ENCODE measurements around the gene MAPK4.

The MAPK4 gene

DNA sequence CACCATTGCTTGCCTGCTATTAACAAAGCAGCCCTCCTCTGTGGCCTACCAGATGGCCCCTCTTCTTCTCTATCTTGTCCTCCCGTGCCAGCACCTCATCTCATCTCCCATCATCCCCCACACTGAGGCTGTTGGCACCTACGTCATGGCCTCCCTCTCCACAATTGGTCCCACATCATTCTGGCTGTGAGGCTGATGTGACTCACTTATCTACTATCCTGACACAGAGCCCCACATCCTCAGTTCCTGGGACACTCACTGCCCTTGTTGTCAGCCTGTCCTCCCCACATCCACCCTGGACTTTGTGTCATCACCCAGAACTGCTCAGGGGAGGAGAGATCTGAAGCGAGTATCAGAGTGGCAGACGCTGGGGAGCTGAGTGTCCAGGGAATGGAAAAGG is 157.0 kb downstream of the MAPK4 start:
- no peak overlapping the region for H3K27ac ChIP-seq
- no peak for TF ChIP-seq ZFX (IDR thresholded peaks at IDR 0.05)
- TF ChIP-seq CTCF (conservative IDR thresholded peaks at IDR 0.05) = no peak

DNA sequence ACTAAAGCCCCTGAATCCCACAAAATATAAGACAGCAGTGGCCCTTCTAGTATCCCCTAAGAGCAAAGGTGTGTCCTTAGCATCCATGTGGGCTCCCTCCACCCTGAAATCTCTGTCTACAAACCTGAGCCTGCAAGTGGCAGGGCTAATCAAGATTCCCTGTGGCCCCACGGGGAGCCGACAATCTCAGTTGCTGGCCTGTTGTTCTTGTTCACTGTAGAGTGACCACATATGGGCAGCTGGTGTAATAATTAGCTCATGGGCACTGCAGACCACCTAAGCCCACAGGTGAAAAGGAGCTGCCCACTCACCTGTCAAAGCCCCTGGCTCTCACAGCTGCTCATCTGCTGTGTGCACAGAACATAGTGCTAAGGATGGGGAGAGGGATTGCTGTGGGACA is 157.7 kb downstream of the MAPK4 start:
- H3K27ac ChIP-seq = no peak overlapping the region
- TF ChIP-seq ZFX (IDR thresholded peaks at IDR 0.05) = no peak
- TF ChIP-seq CTCF (conservative IDR thresholded peaks at IDR 0.05) = no peak

DNA sequence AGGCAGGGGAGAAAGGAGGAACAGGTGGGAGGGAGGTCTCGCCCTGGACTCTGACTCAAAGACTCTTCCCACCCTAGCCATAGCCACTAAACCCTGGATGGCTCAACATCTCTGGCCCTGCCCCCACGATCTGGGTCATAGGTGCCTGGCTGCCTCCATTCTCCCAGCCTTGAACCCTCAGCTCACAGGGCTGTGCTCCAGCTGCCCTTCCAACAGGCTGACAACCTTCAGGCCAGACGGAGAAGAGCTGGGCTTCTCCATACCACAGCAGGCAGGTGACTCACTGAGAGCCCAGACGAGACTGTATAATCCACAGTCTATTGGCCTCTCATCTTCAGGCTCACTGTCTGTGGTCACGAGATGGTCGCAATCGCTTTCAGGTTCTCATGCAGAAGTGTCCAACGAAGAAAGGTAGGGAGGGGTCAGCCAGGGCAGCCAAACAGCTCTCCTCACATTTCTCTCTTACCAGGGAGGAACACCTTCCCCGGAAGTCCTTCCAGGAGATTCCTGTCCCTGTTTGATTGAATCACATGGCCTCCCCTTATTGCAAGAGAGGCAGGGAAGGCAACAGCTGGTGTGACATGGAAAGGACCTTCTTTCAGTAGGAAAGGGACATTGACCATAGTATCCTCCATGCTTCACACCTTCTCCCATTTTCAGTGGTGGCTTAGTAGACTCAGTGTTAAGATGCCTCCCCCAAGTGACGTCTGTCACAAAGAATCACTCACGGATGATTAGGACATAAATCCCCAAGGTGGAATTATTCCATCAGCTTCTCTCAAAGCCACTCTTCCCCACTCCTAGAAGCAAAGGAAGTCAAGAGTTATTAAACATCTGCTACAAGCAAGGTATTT is 159.8 kb downstream of the MAPK4 start:
- TF ChIP-seq CTCF (conservative IDR thresholded peaks at IDR 0.05) (no peak), ZFX (IDR thresholded peaks at IDR 0.05) (no peak)
- no peak overlapping the region for H3K27ac ChIP-seq

DNA sequence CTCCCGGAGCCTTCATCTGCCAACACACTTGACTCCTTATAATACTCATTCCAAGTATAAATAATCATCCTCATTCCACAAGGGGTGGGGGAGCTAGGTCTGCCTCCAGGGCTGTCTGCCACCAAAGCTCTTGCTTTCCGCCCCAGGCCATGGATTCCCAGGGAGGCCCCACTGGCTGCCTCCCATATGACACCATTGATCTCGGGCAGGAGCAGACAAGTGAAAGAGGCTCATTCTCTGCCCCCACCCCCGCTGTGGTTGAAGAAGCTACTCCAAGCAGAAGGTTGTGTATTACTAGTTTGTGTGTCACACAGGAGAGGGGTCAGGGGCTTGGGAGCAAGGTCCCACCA is 160.4 kb downstream of the MAPK4 start:
- no peak overlapping the region for H3K27ac ChIP-seq
- no peak for TF ChIP-seq ZFX (IDR thresholded peaks at IDR 0.05)
- TF ChIP-seq CTCF (conservative IDR thresholded peaks at IDR 0.05) = no peak

DNA sequence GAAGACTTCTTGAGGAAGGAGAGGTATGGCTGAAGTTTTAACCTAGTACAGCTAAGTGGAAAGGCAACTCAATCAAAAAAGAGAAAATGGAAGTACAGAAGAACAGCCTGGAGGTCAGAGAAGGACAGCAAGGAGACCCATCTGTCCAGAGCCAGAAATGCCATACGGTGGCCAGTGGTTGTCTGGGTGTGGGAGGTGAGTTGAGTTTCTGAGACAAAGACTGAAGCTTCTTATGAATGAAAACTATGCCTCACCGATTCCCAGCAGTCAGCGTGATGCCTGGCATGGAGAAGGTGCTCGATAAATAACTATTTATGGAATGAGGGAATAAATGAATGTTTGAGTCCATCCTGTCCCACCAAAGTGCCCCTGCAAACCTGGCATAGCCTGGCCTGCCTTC is 161.1 kb downstream of the MAPK4 start:
- no peak overlapping the region for H3K27ac ChIP-seq
- TF ChIP-seq CTCF (conservative IDR thresholded peaks at IDR 0.05) (no peak), ZFX (IDR thresholded peaks at IDR 0.05) (no peak)

GRCh38 chr18:50721451-50722120 is 161.7 kb downstream of the MAPK4 start:
- no peak overlapping the region for H3K27ac ChIP-seq
- TF ChIP-seq CTCF (conservative IDR thresholded peaks at IDR 0.05) = no peak
- no peak for TF ChIP-seq ZFX (IDR thresholded peaks at IDR 0.05)

DNA sequence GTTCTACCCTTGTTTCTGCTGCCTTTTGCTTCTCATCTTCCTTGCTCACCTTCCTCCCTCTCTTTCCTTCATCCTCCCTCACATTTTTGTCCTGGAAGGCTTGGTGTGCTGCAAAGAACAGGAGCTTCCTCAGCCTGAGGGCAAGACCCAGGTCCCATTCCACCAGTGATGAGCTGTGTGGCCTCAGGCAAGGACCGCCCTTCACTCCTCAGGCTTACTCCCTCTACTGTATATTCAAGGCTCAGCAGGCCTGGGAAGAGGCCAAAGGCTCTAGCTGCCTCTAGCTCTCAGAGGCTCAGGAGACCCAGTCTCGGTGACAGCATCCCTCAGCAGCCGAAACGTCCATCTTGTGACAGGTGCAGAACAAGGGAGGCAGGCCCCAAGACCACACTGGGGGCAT is 162.4 kb downstream of the MAPK4 start:
- no peak overlapping the region for H3K27ac ChIP-seq
- TF ChIP-seq ZFX (IDR thresholded peaks at IDR 0.05) = no peak
- TF ChIP-seq CTCF (conservative IDR thresholded peaks at IDR 0.05) = no peak

Data from C4-2B (cell line).